ENCODE data around the gene PCARE.

GRCh38 chr2:29114946-29115609 is 40.8 kb upstream of the PCARE start, which contains the start of gene CLIP4:
- TF ChIP-seq CTCF (IDR thresholded peaks at IDR 0.05; ENCODE audit: low read length) (no peak), EZH2 (IDR thresholded peaks at IDR 0.05; ENCODE audit: borderline replicate concordance, low read length) (no peak)
